ENCODE data around the gene CYSRT1.
A peak's percentile ranks its signal among the peaks of the same experiment; 100 is the strongest.

CYSRT1 gene

DNA sequence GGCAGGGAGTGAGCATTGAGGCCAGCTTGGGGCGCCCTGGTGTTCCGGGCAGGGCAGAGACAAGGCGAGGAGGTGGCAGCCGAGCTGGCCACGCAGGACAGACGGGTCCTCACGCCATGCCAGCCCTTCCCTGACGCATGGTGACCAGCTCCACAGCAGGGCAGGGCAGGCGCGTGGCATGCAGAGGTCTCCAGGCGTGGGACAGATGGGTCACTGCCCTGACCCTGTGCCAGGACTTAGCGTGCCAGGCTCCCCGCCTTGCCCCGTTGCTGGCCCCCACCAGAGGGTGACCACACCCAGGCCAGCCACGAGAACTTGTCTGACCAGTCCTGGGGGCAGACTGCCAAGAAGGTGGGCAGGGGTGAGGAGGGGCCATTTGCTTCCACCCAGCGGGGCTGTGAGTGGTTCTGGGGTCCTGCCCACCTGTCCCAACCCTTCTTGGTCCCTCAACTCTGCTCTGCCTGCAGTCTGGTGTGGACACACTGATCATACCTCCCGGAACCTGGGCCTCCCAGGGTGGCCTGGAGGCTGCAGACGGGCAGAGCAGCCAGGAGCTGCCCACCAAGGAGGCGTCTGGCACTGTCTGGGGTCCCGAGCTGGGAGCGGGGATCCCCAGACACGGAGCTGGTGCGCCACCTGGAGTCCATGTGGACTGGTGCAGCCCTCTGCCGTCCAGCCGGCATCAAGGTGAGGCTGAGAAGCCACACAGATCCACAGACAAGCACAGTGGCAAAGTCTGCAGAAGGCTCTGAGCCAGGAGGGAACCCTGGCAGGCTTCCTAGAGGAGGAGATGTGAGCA lies 2.3 kb downstream of the CYSRT1 start, which contains the start of gene RNF224:
RNF224 (plus strand) TSS at position 449 of the 799 bp plus-strand sequence. CDS start 834 bp downstream, outside the sequence.
- peak; percentile 92 for DNase-seq

DNA sequence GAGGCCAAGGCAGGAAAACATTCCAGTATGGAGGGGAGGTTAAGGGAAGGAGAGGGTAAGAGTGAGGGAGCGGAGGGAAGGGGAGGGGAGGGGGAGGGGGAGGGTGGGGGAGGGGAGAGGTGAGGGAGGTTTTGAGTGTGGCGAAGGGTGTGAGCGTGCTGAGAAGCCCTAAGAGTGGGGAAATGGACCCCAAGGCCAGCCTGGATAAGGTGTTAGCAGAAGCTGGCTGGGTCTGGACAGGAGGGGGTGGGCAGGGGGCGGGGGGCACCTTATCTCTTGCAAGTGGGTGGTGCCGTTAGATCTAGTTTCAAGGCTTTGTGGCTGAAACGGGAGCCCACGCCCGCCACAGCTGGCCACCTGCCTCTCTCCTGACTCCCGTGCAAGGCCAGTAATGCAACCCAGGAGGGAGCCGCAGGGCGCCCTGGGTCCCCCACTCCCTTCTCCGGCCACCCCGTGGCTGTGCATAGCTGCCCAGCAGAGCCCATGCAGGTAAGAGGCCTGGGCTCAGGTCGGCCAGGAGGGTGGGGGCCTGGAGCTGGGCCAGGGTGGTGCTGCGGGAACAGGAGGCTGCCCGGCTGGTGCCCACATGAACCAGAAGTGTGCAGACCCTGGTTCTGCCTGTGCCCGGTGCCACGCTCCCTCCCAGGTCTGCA lies 3.0 kb downstream of the CYSRT1 start:
- no peak for DNase-seq

DNA sequence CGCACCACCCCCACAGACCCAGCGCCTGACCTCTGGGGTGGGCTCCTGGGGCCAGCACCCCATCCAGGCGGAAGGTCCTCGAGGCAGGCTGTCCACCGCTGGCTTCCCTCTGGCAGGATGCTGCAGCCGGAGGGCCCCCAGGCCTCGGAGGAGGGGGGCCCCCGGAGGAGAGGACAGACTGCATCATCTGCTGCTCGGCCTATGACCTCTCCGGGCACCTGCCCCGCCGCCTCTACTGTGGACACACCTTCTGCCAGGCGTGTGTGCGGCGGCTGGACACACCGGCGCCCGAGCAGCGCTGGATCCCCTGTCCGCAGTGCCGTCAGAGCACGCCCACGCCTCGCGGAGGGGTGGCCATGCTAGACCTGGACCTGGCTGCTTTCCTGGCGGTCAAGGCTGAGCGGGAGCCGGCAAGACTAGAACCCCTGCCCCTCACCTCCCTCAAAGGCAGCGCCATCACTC lies 3.6 kb downstream of the CYSRT1 start:
- no peak for DNase-seq

DNA sequence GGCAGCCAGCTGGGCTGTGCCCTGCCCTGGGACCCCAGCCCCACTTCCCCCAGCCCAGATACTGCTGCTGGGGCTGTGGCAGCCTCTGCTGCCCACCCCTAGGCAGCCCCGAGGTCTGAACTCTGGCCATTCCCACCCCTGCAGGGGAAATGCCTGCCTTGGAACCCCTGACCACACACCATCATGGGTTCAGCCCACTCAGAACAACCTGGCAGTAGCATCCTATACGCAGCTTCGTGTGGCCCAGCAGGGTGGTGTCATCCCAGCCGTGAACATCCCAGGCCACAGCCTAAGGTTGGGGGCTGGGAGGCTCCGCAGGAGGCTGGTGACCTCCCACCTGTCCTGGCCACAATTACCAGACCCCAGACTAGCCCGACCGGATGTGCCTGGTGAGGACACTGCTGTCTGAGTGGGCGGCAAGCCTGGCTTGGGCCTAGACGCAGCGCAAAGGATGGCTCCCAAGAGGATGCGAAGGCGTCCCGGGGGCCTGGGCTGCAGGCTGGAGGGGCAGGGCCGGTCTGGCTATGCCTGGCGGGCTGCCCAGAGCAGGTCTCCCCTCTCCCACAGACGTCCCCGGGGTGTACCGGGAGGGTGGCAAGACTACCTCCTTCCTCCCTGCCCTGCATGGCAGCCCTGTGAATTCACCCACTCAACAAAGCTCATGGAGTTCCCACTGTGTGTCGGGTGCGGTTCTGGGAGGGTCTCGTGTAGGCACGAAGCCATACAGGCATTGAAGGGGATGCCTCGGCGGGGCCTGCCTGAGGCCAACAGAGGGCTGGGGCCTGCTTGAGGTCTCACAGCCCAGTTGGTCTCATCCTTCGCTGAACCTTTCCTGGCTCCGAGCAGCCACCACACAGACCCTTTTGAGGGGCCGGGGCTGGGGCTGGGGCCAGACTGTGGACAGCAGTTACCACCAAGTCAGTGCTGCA lies 4.3 kb downstream of the CYSRT1 start:
- no peak for DNase-seq

DNA sequence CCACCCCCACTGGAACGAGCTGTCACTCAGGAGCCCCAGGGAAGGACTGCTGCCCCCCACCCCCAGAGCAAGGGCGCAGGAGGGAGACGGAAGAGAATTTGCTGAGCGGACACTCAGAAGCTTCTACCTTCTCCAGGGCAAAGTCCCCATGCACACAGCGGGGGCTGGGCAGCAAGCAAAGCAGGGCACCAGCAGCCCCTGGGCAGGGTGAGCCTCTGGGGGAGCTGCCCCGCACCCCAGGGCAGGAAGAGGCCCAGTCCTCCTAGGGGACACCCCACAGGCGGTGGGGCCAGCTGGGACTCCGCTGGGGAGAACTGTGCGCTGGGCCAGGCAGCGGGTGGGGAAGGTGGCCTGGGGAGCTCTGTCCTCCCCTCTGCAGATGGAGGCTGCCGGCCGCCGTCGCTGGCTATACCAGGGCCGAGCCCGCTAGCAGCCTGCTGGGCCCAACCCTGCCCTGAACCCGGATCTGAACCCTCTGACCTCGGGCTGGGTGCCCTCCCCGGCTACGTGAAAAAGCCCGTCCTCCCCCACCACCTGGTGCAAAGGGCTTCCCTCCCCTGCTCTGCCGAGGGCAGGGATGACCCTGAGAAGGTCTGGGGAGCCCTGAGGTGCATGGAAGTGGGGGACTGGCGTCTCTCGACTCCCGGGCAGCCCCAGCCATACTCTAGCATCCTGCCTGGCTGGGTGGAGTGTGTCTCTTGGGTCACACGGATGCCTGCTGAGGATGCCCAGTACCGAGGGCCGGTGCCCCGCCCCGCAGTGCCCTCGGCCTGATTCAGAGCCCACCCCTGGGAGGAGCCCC lies 5.1 kb downstream of the CYSRT1 start:
- DNase-seq: no peak

DNA sequence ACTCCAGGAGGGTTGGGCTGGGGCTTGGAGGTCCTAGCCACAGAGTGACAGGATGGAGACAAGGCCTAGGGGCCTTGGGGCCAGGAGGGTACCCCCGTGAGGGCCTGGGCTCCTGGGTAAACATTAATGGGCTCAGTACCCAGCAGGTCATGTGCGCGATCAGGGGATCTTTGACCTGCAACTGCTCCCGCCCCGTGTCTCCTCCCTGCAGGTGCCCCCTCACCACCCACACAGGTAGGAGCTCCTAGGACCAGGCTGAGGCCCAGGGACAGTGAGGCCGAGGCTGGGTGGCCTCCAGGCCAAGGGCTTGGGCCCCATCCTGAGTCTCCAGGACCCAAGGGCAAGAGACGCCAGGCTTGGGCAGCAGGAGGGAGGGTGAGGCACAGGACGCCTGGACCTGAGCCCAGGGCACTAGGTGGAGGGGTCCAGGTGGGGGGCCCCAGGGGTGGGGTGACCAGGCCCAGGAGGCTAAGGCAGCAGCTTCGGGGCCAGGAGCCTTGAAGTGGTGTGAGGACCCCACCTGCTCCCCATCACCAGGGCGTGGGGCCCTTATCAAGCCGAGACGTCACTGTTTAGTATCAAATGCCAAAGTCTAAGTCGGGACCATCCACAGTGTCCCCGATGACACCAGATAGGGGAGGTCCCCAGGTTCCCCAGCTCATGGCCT lies 5.9 kb downstream of the CYSRT1 start, which contains the start of gene SLC34A3:
SLC34A3 (plus strand) TSS at position 197 of the 667 bp plus-strand sequence. CDS start 802 bp downstream, outside the sequence.
- DNase-seq: no peak

DNA sequence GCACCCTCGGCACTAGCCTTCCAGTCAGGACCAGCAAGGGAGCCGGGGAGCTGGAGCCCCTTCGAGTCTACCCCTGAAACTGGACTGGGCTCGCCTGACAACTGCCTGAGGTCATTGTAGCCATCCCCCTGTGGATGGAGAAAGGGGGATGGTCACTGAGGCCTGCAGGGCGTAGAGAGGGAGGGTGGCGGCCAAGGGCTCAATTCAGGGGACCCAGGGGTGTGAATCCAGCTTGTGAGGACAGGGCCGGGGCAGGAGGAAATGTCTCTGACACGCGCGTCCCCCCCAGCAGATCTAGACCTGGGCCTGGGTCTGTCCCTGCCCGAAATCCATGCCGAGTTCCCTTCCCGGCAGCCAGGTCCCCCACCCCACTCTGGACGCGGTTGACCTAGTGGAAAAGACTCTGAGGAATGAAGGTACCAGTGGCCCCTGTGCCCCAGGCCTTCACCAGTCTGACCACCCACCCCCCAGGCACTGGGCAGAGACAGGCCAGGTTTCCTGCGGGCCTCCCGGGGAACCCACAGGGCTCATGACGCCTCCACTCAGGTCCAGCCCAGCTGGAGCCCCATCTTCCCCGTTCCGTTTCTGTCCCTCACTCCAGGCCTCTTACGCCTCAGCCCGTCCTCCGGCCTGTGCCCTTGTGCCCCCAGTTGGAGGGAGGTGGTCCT lies 6.5 kb downstream of the CYSRT1 start:
- DNase-seq: no peak

DNA sequence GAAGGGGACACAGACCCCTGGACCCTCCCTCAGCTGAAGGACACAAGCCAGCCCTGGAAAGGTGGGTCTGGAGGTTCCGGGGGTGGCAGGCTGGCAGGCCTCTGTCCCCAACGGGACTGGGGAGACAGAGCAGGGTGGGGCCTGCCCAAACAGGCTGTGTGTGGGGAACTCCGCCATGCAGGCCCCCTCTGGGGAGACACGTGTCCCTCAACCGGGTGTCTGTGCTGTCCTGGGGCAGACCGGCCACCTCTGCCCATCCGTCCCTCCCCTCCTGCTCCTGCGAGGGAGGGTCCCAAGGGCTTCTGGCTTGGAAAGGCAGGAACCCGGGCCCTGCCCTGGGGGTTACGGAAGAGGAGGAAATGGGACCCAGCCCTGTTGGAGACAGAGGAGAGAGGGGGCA lies 7.1 kb downstream of the CYSRT1 start:
- no peak for DNase-seq

DNA sequence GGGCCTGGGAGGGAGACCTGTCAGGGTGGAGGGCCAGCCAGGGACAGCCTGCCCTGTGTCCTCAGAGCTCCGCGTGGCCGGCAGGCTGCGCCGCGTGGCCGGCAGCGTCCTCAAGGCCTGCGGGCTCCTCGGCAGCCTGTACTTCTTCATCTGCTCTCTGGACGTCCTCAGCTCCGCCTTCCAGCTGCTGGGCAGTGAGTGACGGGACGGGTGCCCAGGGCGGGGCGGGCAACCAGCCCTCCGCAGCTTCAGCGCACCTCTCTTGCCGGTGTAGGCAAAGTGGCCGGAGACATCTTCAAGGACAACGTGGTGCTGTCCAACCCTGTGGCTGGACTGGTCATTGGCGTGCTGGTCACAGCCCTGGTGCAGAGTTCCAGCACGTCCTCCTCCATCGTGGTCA lies 7.5 kb downstream of the CYSRT1 start:
- no peak for DNase-seq

DNA sequence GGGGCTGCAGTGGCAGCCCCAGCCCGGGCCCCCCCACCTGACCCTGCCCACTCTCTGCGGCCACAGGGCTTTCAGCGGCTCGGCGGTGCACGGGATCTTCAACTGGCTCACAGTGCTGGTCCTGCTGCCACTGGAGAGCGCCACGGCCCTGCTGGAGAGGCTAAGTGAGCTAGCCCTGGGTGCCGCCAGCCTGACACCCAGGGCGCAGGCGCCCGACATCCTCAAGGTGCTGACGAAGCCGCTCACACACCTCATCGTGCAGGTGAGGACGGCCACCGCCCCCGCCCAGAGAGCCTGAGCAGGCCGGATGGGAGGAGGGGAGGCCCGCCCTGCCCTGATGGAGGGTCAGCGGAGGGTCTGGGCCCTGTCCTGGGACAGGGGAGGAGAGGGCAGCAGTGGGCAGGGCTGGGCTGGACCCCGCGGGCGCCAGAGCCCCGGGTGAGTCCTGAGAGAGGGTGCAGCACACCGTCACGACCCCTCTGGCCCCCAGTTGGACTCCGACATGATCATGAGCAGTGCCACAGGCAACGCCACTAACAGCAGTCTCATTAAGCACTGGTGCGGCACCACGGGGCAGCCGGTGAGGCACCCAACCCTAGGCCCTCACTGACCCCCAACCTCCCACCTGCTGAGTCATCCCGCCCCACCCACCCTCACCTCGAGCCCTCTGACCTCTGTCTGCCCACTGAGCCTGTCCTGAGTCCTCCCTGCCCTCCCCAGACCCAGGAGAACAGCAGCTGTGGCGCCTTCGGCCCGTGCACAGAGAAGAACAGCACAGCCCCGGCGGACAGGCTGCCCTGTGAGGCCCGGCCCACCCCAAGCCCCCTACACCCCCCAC lies 8.4 kb downstream of the CYSRT1 start:
- DNase-seq: no peak

DNA sequence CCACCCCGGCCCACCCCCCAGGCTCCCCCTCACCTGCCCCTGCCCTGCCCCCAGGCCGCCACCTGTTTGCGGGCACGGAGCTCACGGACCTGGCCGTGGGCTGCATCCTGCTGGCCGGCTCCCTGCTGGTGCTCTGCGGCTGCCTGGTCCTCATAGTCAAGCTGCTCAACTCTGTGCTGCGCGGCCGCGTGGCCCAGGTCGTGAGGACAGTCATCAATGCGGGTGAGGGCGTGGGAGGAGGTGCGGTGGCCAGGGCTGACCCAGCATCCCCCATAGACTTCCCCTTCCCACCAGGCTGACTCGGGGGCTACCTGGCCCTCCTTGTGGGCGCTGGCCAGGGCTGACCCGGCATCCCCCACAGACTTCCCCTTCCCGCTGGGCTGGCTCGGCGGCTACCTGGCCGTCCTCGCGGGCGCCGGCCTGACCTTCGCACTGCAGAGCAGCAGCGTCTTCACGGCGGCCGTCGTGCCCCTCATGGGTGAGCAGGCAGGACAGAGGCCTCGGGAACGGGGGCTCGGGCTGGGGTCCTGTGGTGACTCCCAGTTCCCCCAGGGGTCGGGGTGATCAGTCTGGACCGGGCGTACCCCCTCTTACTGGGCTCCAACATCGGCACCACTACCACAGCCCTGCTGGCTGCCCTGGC lies 9.2 kb downstream of the CYSRT1 start:
- no peak for DNase-seq

DNA sequence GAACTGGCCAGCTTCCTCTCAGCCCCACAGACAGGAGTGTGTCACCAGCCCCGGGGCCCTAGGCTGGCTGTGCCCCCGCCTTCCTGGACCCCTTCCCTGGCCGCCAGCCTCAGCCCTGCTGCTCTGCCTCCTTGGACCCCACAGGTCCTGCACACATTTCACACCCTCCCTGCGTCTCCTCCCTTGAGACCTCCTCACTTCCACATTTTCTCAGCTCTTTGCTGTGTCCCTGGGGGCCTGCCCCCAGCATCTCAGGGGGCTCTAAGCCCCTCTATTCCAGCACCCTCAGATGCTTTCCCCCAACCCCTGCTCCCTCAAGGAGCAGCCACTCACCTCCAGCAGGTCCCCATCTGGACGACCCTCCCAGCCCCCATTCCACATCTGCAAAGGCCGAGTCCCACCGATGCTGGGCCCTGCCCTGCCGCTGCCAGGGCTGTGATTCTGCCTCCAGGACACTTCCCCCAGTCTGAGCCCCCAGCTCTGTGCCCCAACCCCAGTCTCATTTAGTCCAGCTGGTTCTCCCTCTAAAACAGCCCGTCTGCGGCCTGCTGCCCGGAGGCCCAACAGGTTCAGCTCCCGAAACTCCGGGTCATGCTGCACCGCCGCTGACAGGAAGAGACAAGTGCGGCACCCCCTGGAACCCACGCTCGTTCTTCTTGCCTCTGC lies 9.9 kb downstream of the CYSRT1 start:
- no peak for DNase-seq

DNA sequence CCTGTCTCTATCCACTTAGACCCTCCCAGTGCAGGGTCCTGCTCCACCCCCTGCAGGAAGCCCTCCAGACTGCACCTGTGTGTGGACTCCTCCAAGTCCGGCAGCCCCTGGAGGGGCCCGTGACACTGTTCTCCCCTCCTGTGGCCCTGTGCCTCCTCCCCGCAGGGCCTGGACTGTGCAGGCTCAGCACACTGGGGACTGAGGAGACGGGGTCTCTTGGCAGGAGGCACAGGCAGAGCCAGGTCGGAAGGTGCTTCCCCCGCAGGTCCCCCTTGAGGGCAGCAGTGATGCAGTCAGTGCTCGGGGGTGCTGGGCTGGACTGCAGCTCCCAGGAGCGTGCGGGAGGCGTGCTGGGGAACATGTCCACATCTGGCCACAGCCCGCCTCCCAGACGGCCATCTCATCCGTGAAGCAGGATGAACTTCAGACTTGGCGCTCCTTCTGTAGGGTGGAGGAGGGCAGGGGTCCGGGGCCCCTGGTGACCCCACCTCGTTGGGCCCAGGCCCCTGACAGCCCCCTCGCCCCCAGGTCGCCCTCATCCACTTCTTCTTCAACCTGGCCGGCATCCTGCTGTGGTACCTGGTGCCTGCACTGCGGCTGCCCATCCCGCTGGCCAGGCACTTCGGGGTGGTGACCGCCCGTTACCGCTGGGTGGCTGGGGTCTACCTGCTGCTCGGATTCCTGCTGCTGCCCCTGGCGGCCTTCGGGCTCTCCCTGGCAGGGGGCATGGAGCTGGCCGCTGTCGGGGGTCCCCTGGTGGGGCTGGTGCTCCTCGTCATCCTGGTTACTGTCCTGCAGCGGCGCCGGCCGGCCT lies 10.7 kb downstream of the CYSRT1 start:
- DNase-seq: no peak

DNA sequence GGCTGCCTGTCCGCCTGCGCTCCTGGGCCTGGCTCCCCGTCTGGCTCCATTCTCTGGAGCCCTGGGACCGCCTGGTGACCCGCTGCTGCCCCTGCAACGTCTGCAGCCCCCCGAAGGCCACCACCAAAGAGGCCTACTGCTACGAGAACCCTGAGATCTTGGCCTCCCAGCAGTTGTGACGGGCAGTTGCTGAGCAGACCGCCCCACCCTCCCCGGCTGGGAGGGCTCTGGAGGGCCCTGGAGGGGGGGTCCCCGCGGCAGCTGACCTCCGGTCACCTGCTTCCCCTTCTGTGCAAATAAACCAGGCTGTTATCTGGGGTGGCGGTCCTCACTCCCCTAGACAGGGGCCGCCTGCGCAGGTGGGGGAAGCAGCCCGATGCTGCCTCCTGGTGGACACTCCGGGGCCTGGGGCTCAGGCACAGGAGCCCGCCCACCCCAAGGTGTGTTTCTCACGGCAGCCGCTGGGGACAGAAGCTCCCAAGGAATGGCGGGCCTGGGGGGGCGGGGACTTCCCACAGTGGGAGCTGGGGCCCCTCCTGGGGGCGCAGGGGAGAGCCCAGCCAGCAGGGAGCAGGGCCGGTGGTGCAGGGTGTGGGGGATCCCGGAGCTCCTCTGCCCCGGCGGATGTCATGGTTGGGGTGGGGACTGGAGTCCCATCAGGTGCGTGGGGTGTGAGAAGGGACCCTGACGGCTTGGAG lies 11.4 kb downstream of the CYSRT1 start:
- peak; percentile 96 for DNase-seq

DNA sequence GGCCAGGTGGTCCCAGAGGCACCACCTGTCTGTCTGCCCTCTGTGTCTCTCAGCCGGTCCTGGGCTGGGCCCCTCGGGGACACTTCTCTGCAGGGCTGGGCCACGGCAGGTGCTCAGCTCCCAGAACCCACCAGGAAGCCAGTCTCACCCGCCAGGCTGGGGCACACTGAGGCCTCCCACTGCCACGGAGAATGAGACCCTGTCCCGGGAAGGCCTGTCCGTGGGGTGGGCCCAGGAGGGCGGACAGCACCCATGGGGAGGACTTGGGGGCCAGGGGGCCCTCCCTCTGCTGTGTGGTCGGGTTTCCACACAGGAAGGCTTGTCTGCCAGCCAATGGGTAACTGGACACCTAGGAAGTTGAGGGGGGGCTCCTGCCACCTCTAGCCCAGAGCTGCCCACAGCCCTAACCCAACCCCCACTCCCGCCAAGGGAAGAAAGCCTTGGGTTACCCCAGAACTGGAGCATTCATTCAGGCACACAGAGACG lies 12.0 kb downstream of the CYSRT1 start:
- DNase-seq: no peak

DNA sequence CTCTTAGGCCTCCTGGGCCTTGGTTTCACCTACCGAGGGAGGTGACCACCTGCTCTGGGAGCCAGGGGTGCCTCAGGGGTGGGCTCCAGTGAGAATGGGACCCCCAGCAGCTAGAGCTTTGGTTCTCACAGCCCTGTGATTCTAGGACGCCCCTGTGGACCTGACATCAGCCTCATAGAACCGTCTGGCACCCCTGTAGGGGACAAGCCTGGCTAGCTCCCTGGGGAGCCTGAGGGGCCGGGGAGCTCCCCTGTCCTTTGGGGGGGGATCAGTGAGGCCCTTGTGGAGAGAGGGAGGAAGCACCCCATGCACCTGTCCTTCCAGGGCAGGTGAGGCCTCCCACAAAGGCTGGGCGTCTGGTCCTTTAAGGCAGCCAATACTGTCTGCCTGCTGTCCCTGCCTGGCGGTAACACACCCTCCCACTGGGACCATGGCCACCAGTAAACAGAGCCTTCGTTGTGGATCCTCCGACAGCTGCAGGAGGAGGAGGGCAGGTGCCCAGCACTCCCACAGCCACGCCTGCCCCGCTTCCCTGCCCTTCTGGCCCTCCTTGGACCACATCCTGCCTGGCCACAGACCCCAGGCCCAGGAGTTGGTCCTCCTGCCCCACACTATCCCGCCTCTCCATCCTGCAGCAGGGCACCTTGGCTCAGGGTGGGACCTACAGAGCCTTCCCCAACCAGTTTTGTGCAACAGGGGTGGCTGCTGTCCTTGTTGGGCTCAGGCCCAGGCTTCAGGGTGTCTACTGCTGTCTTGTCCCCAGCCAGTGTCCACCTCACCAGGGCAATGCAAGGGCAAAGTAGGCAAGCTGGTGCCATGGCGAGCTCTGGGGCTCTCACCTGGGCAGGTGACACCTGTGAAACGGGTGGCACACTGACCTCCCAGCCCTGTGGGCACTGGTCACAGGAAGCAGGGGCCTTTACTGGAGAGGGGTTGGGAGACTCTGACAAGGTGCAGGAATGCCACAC lies 13.1 kb downstream of the CYSRT1 start:
- no peak for DNase-seq

Measured in activated CD8-positive, alpha-beta memory T cell treated with anti-CD3 and anti-CD28 coated beads for 24 hours (primary cell).